ENCODE results near the gene VASN.
"Not testable (repeated sequence)": the region's sequence is repeated elsewhere in the genome, so short reads cannot be mapped to it uniquely, and the experiment has no call there.

The VASN gene

GRCh38 chr16:4371357-4372000 lies at the start of gene VASN:
TSS of gene VASN (plus strand) at chr16:4371848. CDS start at chr16:4380878, 9,030 bp downstream.
- DNase-seq (ENCODE audit: low read depth in 2 of 3, low spot score in 2 of 3) = peak; percentile 38 to 69 (median 50)

- no peak for DNase-seq (ENCODE audit: low read depth in 2 of 3, low spot score in 2 of 3)
These were observed 49.3 kb upstream of the VASN start for GRCh38 chr16:4322121-4323052.

GRCh38 chr16:4323071-4323844 lies 48.4 kb upstream of the VASN start:
- DNase-seq (ENCODE audit: low read depth in 2 of 3, low spot score in 2 of 3) = no peak

- no peak for DNase-seq (ENCODE audit: low read depth in 2 of 3, low spot score in 2 of 3)
These were observed 47.7 kb upstream of the VASN start for GRCh38 chr16:4323845-4324488.

GRCh38 chr16:4324492-4325252 lies 47.0 kb upstream of the VASN start:
- no peak for DNase-seq (ENCODE audit: low read depth in 2 of 3, low spot score in 2 of 3)

DNA sequence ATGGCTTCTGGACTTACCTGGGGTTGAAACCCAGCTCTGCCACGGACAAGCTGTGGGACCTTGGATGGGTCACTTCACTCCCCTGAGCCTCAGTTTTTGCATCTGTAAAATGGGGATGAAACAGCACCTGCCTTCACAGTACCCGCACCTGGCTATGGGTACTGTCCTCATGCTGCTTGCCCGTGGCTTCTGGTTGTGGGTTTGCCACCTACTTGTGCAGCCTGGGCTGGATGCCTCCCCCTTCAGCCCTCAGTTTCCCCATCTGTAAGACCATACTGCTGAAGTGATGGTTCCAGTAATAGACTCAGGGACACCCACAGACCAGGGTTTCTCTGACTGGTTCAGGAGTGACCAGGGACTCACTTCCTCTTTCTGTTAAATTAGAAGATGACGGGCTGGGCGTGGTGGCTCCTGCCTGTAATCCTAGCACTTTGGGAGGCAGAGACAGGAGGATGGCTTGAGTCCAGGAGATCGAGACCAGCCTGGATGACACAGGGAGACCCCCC lies 46.3 kb upstream of the VASN start:
- DNase-seq (ENCODE audit: low read depth in 2 of 3, low spot score in 2 of 3) = no peak

- no peak for DNase-seq (ENCODE audit: low read depth in 2 of 3, low spot score in 2 of 3)
These were observed 44.1 kb upstream of the VASN start for GRCh38 chr16:4327386-4328045.

- no peak for DNase-seq (ENCODE audit: low read depth in 2 of 3, low spot score in 2 of 3)
These were observed 43.4 kb upstream of the VASN start for GRCh38 chr16:4328046-4328781.

DNA sequence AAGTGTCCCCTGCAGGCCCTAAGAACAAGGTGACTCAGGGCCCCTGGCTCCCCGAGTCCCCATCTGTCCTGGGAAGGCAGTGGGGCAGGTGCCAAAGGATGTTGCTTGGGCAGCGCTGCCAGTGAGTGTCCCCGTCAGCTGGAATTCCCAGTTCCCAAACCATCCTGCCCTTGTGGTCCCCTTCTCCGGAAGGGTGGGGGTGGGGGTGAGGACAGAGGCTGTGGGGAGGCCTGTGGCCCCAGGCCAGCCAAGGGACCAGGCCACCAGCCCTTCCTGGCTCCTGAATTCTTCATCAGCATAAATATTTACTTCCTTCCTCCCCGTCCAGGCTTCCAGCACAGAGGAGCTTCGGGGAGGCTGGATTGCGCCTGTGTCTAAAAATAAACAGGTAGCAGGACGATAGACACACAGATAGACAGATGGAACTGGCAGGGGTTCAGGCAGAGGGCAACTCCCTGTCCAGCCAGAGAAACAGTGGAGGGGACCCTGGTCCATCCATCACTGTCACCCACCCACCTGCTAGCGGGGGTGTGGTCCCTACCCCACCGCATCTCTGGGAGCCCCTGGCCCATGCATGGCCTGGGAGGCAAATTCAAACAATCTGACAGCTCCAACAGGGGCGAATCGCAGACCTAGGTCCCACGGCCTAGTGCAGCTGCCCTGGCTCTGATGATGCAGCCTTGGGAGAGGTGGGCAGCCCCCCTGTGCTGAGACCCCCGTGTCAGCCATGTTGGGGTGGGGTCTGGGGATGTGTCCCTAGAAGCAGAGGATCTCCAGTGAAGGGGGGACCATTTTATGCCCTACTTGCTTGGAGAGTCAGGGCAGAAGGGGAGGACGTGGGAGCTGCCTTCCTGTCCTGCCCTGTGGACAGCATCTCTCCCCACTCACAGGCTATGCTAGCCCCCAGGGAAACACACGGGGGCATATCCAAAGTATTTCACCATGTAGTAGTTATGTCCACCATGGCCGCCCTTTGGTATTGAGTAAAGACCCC lies 42.6 kb upstream of the VASN start:
- no peak for DNase-seq (ENCODE audit: low read depth in 2 of 3, low spot score in 2 of 3)

GRCh38 chr16:4330277-4330874 lies 41.3 kb upstream of the VASN start:
- peak in 2 of 3 experiments; percentile 57 to 58 for DNase-seq (ENCODE audit: low read depth in 2 of 3, low spot score in 2 of 3)

DNA sequence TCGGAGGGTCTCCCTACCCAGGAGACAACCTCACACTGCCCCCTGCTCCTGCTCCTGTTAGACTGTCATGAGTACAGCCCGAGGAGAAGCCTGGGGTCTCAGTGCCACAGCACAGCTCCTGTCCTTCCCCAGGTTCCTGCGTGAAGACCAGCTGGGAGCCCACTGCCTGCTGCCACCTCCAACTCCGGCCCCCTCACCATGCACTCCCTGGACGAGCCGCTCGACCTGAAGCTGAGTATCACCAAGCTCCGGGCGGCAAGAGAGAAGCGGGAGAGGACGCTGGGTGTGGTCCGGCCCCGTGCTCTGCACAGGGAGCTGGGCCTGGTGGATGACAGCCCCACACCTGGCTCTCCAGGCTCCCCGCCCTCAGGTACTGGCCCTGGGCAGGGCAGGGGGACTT lies 39.6 kb upstream of the VASN start:
- DNase-seq (ENCODE audit: low read depth in 2 of 3, low spot score in 2 of 3) = no peak

GRCh38 chr16:4332623-4333307 lies 38.9 kb upstream of the VASN start:
- DNase-seq (ENCODE audit: low read depth in 2 of 3, low spot score in 2 of 3) = no peak

DNA sequence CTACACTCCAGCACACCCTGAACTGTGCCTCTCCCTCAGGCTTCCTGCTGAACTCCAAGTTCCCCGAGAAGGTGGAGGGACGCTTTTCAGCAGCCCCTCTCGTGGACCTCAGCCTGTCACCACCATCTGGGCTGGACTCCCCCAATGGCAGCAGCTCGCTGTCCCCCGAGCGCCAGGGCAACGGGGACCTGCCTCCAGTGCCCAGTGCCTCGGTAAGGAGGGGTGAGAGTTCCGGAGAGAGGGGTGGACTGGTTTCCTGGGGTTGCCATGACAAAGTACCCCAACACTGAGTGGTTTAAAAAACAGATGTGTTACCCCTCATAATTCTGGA lies 38.4 kb upstream of the VASN start:
- DNase-seq (ENCODE audit: low read depth in 2 of 3, low spot score in 2 of 3) = no peak

- DNase-seq (ENCODE audit: low read depth in 2 of 3, low spot score in 2 of 3) = not testable (repeated sequence)
These were observed 37.9 kb upstream of the VASN start for GRCh38 chr16:4333714-4334113.

- DNase-seq (ENCODE audit: low read depth in 2 of 3, low spot score in 2 of 3) = no peak
These were observed 36.7 kb upstream of the VASN start for GRCh38 chr16:4334724-4335495.

Measured in activated CD8-positive, alpha-beta memory T cell treated with anti-CD3 and anti-CD28 coated beads for 48 hours (primary cell).